SKM-1 (cell line): ENCODE measurements around the gene HDHD5.
"Not testable (repeated sequence)": the region's sequence is repeated elsewhere in the genome, so short reads cannot be mapped to it uniquely, and the experiment has no call there.

ENCODE experiments used
- DNase-seq: peaks from one replicate; lab custom pipeline; 2025; ENCODE audit not compliant: unreplicated experiment; lab: John Stamatoyannopoulos, UW

HDHD5 gene

DNA sequence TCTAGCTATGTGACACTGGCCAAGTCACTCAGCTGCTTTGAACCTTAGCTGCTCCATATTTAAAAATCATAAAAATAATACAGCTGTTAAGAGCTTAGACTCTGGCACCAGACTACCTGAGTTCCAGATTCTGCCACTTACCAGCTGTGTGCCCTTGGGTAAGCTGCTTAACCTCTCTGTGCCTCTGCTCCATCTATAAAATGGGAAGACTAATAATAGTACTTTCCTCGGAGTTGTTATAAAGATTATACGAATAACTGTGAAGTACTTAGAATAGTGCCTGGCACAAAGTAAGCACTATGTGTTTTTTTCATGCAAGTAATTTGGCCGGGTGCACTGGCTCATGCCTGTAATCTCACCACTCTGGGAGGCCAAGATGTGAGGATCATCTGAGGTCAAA is 1.4 kb downstream of the HDHD5 start:
- no peak for DNase-seq

DNA sequence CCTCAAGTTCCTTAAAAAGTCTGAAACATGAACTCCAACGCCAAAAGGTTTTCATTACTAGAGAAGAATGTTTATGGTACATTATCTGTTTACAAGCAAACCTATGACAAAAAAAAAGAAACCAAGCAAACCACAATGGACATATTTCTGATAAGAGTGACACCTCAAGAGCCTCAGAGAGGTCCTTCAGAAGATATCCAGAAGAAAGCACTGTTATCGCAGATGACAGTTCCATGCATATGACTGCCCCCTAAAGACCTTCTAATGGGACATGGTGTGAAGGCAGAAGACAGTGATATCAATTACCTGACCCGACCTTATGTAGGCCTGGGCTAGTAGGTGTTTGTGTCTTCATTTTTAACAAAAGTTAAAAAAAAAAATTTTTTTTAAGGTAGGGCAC is 3.1 kb downstream of the HDHD5 start:
- no peak for DNase-seq

DNA sequence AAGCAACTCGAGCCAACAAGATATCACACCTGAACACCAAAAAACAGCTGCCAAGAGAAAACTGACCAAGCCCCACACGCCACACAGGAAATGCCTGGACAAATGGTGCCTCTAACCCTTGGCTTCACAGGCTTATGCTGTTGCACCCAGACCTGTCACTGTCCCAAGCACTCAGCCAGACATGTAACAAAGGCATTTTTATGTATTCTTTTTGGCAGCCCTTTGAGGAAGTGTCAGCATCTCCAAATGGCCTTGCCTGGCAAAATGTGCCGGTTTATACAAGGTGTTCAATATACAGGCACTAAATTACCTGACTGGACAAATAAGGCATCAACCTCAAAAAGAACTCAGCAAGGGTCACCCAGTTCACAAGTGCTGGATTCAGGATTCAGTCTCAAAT is 6.1 kb downstream of the HDHD5 start:
- DNase-seq: no peak

DNA sequence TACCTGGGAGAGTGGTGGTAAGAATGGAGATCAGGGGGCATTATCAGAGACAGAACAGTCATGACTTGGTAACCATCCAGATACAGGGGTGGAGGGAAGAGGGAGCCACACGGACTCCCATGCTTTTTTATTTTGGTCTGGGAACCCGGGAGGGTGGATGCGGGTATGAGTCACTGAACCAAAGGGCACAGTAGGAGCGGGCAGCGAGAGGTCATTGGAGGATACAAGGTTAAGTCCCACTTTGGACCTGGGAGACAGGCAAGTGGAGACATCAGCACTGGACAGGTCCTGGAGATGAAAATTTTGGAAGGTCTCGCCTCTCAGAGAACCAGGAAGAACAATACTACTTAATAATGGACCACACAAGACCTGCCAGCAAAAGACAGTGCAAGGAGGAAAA is 6.7 kb downstream of the HDHD5 start:
- no peak for DNase-seq

DNA sequence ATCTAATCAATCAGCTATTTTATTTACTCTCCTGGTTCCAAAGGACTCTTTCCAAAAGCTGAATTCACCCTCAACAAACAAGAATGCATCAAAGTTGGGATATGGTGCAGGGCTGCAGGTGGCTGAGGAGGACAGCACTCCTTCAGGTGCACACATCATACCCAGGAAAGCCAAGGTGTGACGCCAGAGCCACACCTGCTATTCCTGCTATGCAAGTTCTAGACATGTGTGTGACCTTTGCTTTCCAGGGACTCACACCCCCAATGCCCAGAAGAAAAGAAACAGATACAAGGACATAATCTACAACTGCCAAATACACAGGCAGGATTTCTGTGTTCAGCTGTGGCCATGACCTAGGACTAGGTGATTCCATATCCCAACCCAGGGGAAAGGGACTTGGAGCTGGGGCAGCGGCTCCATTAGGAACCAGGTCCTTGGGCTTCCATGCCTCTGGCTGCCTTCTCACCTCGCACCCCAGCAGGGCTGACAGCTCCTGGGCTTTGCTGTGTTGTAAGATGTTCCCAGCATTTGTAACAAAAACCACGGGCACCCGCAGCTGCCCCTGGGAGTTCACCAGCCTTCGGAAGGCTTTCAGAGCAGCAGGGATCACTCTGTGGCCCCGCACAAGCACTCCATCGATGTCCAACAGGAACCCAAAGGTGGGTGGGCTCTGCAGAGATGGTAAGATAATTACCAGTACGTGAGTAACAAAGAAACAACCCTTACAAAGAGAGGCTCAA is 9.8 kb downstream of the HDHD5 start:
- DNase-seq: no peak

DNA sequence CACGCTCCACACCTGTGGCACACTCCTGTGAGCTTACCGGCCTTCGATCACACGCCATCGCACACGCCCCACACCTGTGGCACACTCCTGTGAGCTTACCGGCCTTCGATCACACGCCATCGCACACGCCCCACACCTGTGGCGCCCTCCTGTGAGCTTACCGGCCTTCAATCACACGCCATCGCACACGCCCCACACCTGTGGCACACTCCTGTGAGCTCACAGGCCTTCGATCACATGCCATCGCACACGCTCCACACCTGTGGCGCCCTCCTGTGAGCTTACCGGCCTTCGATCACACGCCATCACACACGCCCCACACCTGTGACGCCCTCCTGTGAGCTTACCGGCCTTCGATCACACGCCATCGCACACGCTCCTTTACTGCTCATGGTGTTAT is 11.6 kb downstream of the HDHD5 start:
- DNase-seq: not testable (repeated sequence)

DNA sequence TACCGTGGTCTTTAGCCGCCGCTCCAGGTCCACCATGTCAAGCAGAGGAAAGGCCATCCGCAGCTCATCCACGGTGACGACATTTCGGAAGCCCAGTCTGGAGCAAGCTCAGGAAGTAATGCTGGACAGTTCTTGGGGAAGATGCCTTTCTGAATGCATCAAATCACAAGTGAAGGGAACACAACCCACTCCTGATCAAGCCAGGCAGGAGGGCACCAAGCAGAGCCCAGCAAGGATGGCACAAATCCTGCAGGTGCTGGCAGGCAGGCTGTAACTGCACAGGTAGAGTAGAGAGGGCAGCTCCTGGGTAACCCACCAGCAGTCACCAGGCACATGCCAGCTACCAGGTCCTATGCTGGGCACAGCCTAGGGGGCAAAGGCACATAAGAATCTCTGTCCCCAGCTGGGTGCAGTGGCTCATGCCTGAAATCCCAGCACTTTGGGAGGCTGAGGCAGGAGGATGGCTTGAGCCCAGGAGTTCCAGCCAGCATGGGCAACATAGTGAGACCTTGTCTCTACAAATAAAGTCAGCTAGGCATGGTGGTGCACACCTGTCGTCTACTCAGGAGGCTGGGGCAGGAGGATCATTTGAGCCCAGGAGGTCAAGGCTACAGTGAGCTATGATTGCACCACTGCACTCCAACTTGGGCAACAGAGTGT is 13.9 kb downstream of the HDHD5 start:
- no peak for DNase-seq

DNA sequence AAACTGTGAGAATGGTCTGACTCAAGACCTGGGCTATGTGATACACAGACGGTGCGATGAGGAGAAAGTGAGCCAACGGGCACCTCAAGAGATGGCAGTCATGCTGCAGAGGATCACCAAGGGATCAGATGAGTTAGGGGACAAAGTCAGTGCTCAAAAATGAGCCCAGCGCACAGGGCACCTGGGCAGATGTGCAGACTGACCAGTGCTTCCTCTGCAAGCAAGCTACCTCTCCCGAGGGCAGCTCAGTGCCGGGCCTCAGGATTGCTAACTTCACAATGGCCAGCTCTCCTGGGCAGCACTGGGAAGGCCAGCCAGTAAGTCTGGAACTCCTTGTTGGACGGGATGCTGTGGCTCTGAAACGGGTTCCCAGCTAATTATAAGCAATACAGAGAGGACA is 15.3 kb downstream of the HDHD5 start:
- DNase-seq: no peak

DNA sequence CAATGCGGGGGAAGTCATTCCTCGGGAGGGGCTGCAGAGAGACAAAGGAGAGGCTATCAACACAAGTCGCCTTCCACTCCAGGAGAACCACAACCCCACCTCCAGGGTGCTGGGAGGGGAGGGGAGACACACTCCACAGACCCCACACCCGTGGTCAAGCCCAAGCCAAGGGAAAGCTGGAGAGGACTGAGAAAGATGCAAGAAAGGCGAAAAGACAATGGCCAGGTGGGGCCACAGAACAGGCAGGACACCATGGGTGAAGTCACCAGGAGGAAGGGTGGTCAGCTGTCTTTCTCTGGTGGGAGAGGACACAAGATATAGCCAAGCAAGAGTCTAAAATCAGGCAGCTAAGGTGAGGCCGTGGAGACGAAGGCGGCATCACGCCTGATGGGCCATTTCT is 16.0 kb downstream of the HDHD5 start:
- no peak for DNase-seq

DNA sequence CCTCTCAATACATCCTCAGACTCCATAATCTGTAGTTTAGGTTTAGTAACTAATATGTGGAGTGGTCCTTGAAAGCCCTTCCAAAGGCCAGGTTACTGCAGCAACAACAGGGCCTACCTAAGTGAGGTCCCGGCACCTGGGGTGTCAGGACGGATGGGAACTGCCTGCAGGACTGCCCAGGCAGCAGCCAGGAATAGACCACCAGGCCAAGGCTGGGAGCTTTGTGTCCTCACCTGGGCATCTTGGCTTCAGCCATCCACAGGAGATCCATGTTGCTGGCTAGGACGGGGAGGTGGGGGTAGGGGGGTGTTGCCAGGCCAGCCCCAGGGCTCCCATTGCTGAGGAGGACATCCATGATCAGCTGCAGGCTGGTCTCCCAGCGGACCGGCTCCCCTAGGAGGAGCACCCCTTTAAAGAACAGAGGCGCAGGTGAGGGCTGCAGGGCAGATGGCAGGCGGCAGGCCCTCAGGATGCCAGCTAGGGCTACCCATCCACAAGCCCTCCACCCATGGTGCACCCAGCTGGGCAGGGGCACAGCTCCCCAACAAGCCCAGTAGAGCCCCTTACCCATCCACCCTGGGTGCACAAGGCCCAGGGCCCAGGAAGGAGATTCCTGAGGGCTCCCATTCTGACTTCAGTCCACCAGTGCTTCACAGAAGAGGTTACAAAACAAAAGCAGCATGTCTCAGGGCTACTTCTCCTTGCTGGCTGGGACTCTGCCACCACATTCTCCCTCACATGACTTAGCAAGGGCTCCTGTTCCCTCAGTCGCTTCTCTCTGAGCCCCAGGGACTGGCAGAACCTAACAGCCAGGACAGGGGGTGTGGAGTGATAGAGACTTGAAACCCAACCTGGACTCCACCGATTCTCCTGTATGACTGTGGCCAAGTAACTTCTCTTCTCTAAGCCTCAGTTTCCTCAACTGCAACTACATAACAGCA is 18.0 kb downstream of the HDHD5 start:
- DNase-seq: no peak

DNA sequence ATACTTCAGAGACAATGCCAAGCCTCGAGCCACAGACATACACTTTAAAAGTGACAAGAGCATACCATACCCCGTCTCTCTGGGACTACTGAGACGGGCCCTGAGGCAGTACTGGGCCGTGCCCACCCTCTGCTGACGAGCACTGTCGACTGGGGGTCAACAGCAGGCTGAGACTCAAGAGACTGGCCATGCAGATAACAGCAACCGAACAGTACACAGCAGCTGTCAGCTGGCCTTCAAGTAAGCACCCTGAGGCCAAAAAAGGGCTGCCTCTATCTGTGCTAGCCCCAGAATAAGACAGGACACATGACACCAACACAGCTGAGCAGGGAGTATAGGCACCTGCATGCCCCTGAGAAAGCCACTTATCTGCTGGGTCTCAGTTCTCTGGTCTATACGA is 19.1 kb downstream of the HDHD5 start:
- DNase-seq: no peak

DNA sequence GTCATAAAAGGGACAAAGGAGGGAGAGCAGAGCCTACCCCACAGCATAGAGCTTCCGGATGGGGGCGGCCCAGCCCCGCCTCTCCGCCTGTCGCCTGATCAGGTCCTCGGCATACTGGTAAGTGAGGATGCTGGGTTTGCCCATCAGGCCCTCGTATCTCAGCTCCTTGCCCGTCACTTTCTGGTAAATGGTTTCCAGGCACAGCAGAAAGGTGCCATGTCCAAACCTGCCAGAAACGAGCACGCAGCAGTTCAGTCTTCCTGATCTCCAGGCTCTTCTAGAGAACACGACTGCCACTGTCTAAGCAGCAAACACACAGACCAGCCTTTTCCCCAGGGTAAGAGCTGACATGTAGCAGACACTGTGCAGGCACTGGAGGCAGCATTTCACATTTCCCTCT is 20.6 kb downstream of the HDHD5 start:
- no peak for DNase-seq

DNA sequence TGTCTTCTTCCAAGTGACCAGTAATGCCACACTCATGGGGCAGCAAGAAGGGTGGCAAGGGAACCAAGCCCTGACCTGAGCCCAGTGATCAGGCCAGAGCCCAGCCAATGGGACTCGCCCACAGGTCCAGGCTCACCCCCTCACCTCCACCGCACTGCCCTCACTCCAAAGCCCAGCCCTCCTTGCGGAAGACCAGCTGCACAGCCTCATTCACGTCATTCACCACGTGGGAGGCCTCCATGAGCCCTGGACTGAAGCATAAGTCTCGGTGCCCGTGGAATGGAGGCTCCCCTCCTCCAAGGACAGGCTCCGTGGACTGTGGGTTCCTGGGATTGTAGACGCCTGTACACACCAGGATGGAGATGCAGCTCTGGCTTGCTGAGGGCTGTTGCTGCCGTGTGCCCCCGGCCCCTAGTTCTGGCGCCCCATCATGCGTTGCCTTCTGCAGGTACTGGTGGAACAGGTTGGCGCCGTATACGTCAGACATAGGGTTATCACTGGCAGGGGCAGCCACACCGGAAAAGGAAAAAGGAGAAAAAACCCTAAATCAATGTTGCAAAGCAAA is 21.1 kb downstream of the HDHD5 start:
- no peak for DNase-seq

DNA sequence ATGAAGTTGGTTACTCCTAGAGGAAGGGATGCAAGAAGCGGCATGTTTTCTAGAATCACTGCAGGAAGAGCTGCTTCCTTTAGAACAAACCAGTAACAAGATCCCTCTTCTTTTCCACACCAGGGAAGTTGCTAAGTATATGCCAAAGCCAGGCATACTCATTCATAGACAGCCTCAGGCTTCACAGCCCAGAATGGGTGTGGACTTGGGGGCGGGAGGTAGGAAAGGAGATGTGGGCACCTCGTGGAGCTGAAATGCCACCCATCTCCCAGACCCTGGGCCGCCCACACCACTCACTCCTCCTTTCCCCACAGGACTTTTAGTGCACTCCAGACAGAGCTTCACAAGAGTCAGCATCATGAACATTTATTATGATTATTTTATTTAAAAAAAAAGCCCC is 21.9 kb downstream of the HDHD5 start:
- DNase-seq: no peak

DNA sequence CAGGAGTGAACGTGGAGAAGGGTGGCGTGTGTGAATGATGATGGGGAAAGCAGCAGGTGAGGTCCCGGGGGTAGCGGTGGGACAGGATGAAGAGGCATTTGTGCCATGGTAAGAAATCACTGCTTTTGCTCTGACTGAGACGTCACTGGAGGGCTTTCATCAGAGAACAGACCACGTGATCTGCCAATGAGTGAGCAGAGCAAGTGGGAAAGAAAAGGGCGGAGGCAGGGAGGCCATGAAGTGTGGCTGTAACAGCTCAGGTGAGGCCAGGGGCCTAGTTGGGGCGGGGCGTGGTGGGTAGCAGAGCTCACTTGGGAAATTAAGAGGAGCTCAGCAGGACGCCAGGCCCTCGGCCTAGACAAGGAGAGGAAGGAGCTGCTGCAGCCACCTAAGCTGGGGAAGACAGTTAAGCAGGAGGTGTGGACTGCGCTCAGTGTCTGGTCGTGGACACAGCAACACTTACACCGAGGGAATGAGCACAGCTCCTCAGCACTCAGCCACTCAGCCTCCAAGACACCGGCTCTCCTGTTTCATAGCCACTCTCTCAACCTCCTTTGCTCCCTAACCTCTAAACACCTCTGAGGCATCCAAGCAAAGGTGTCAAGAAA is 23.8 kb downstream of the HDHD5 start:
- DNase-seq: no peak

DNA sequence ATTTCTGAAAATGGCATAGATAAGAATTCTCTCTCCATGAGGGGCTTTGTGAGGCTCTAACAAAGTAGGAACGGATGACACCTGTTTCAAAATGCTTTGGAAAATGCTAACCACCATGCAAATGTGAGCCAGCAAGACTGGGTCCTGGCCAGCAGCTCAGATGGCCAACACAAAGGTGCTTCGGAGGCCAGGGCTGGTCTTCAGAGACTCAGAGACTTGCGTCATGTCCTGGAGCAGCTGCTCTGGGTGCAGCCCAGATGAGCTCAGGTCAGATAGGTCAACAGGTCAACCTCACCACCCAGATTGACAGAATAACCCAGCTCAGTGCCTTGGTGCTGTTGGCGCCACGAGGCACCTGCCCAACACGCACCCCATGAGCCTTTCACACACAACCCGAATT is 25.9 kb downstream of the HDHD5 start:
- no peak for DNase-seq

DNA sequence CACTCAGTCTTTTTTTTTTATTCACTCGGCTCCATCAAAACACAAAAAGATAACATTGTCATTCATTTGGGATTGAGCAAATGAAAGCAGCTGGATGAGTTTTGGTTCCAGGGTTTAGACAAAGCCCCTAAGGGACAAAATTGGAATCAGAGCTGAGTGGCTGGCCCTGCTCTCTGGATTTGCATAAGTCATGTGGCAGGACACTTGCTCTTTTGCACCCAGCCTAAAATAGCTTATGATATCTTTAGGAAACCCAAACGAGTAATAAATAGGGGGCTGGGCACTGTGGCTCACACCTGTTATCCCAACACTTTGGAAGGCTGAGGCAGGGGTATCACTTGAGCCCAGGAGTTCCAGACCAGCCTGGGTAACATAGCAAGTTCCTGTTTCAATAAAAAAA is 27.0 kb downstream of the HDHD5 start:
- DNase-seq: no peak

DNA sequence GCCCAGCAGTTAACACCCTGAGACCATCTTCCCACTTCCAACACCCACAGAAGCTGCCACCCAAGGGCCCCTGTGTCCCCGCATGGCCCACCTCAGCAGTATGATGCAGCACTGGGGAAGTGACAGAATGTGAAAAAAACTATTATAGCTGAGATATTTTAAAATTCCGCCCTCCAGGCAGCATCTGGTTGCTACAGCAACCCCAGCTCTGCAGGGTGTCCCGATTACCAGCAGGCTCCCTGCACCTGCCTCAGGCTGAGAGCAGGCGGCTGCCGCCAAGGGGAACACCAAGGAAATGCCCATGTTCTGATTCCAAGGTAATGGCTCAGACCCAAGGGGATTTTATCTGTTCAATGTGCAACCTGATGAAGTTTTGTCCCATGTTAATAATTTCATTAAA is 27.4 kb downstream of the HDHD5 start:
- no peak for DNase-seq

DNA sequence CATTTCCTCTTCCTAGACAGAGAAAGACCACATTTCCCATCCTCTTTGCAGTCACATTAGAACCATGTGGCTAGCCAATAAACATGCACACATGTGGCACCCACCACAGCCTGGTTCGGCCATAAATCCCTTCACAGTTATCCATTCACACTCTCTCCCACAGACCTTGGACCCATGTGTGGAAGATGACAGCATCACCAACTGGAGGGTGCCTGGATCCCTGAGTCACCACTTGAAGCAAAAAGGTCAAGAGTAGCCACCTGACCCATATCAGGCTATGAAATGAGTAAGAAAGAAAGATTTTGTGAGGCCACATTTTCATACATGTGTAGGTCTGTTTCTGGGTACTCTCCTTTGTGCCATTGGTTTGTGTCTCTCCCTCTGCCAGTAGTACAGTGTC is 28.9 kb downstream of the HDHD5 start:
- no peak for DNase-seq

DNA sequence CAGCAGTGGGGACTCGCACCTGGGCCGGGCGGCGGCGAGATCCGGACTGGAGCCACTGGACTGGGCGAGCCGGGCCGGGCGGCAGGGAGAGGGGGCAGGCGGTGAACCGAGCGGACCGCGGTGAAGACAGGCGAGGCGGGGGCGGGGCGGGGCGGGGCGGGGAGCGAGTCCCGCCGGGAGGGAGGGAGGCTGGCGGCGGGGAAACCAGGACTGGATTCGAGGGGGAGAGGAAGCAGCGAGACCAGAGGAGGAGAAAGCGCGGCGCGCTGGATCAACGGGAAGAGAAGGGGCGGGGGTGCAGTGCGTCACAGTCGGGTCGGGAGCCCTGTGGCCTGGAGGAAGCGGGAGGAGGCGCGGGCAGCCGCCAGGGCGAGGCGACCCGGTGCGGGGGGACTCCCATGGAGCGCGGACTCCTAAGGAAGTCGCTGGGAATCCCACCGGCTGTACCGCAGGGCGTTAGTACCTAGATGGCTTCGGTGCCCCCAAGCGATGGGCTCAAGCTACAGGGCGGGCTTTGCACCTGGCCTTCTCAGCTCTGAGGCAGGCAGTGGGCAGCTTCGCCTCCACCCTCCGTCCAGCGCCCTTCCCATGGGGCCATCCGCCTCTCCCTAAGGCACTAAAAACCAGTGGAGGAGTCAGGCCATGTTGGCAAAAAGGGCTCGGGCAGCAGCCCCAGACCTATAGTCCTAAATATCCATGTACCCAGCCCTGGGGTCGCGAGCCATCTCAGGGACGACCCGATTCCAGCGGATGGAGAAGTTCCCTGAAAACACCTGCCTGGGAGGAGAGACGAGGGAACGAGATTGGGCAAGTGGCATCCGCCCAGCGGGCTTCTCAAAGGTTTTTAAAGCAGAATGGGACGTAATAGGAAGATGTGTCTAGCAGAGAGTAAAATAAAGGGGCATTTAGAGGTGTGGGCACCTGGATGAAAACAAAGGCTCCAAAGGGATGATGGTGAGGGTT is 37.6 kb downstream of the HDHD5 start, which contains the start of gene TMEM121B:
TMEM121B (minus strand) TSS at position 128 of the 963 bp plus-strand sequence. CDS start 233 bp downstream, outside the sequence.
- no peak for DNase-seq
